AG04449 (cell line): ENCODE measurements around the gene SMIM27.

Experiments
- CTCF ChIA-PET: fragments of 350-600 bp; formaldehyde crosslinking; extraction: SDS; loops from one replicate; lab custom pipeline; 2021; ENCODE audit warnings: antibody characterized with exemption; lab: Yijun Ruan, JAX
- POLR2A ChIA-PET: fragments of 400-600, 350-600 bp; formaldehyde crosslinking; extraction: SDS; loops from one replicate; lab custom pipeline; 2020; ENCODE audit warnings: antibody characterized with exemption, inconsistent platforms; lab: Yijun Ruan, JAX
- DNase-seq: peaks from one replicate; pipeline ENCODE4 v3.0.0-alpha.2; 2010; ENCODE audit warnings: low read depth, low spot score
- H3K4me3 ChIP-seq: 2 replicates; pipeline ENCODE4 v1.5.1; 2011; ENCODE audit warnings: low read depth, mild to moderate bottlenecking, control low read depth, low read length
- CTCF ChIP-seq: IDR thresholded peaks from one replicate; pipeline ENCODE4 v1.5.1; 2011; ENCODE audit warnings: mild to moderate bottlenecking, moderate library complexity, low read length, control low read depth, inconsistent platforms; ENCODE audit not compliant: insufficient read depth; ENCODE audit errors: missing control alignments

The SMIM27 gene

DNA sequence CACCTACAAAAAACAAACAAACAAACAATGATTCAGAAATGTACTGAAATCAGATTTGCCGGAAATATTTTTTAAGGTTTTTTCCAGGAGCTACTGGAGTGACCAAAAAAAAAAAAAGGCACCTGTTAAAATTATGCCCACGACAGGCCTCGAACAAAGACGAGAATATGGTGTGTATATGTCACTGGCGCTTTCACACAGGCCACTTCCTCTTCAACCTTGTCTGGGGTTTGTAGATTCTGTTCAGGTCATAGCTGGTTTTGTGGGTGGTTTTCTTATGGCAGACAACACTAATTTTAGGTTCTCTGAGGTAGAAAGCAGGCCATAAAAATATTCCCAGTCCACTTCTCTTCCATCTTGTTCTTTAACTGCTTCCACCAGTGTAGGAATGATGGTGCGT, 13.8 kb downstream of the SMIM27 start:
- no peak overlapping the region for H3K4me3 ChIP-seq
- CTCF ChIA-PET: interaction anchor here (0.6 to 9.2 kb wide), 5 partner anchors 12 to 188 kb away, joined by 3 to 91 read pairs (median 6); no protein-coding TSS in a partner anchor
- no peak for DNase-seq
- no peak for TF ChIP-seq CTCF
- POLR2A ChIA-PET: no interaction called here

DNA sequence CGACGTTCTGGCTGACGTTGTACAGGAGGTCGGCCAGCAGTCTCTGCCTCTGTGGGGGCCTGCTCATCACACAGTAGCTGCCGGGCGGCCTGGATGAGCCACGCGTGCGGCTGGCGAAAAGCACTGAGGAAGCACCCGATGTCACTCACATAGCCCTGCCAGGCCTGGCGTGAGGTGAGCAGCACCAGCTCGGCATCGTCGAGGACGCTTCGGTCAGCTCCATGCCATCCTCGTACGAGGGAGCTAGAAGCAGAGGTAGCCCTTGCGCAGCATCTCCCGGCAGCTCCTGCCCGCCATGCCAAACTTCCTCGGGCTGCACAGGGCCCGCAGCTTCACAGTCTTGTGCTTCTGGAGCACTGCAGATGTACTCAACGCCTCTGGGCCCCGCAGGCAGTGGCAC, 14.6 kb downstream of the SMIM27 start:
- no peak for DNase-seq
- H3K4me3 ChIP-seq: no peak overlapping the region
- ChIA-PET CTCF (interaction anchor here (0.7 to 9.2 kb wide), 8 partner anchors 13 to 401 kb away, joined by 3 to 91 read pairs (median 3); no protein-coding TSS in a partner anchor), POLR2A (interaction anchor here (0.6 kb wide), 1 partner anchor 9 kb away, joined by 3 read pairs; no protein-coding TSS in a partner anchor)
- no peak for TF ChIP-seq CTCF

DNA sequence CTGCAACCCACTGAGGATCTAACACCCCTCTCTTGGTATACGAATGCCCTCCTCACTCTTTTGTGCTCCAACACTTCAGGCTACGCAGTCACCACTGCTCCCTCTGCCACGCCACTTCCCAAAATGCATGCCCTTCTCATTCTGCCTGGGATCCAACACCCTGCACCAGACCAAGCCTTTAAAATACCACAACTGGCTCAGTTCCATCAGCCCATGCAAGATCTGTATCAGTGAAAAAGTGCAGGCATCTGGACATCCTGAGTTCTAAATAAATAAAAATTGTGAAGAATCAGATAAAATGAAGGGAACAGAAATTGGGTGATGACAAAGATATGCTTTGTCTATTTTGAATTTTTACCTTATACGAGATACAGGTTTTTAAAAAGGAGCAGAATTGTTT, 18.1 kb downstream of the SMIM27 start:
- no peak for TF ChIP-seq CTCF
- DNase-seq: no peak
- CTCF ChIA-PET: no interaction called here
- H3K4me3 ChIP-seq: no peak overlapping the region
- POLR2A ChIA-PET: no interaction called here

- peak; percentile 75 for TF ChIP-seq CTCF
- ChIA-PET POLR2A (interaction anchor here (1.0 to 1.7 kb wide), 4 partner anchors 8 to 193 kb away, joined by 3 to 9 read pairs (median 6); partner anchors contain the start of gene ACO1), CTCF (interaction anchor here (0.7 to 4.0 kb wide), 30 partner anchors 8 to 401 kb away, joined by 3 to 241 read pairs (median 4); partner anchors contain the start of genes ACO1 and RIGI)
- DNase-seq: no peak
- H3K4me3 ChIP-seq: peak overlapping the region; percentile 98
These were observed 20.1 kb downstream of the SMIM27 start for GRCh38 chr9:32571969-32572899.

DNA sequence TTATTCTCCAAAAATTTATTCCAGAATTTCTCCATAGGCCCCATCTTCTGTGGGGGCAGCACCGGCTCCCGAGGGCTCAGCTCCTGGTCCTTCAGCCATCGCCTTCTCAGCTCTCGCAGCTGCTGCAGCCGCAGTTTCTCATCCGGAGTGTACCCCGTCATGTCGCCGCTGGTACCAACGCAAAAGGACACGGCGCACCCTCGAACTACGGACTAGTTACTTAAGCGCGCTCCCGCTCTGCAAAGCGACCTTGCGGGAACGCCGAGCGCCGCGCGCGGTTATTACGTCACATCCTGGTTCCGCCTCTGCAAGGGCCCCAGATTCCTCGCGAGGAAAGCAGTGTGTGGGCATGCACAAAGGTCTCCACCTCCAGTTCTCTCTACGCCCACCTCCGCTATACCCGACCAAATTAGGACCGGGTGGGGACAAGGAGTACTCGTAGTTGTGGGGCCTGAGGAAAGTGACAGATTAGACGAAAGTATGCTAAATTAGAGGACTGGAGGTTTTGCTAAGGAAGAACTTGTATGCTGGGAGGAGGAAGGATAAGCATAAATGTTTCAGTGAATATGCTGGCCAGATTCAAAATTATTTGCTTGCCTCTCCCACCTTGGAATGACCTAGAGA, 20.9 kb downstream of the SMIM27 start, which contains the start of gene NDUFB6:
Gene NDUFB6 (minus strand): TSS at position 260 of the 624 bp plus-strand sequence. CDS start 99 bp downstream, at position 161.
- ChIA-PET CTCF (interaction anchor here (1.0 to 9.9 kb wide), 17 partner anchors 8 to 401 kb away, joined by 3 to 241 read pairs (median 7); partner anchors contain the start of genes ACO1 and RIGI), POLR2A (interaction anchor here (1.0 to 1.7 kb wide), 4 partner anchors 9 to 194 kb away, joined by 3 to 9 read pairs (median 6); partner anchors contain the start of gene ACO1)
- no peak for TF ChIP-seq CTCF
- DNase-seq: no peak
- H3K4me3 ChIP-seq: peak within 1 kb of the TSS; percentile 98
